Measurements from ENCODE around the gene PDE4D.
"Not testable (repeated sequence)": the region's sequence is repeated elsewhere in the genome, so short reads cannot be mapped to it uniquely, and the experiment has no call there.

The PDE4D gene

DNA sequence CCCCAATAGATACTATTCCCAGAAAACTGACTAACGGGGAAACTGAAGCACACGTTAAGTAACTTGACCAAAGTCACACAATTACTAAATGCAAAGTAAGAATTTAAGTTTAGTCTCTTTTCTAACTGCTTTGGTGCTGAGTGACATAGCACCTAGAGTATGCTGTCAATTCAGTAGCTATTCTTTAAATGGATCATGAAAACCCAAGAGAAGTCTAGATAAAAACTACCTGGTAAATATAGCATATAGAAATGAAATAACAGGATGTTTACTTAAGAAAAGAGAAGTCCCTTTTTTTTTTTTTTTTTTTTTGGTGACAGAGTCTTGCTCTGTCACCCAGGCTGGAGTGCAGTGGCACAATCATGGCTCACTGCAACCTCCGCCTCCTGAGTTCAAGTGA lies 129.2 kb downstream of the PDE4D start:
- Histone ChIP-seq H3K4me3 (ENCODE audit: low read depth, low read length) (no peak overlapping the region), H3K4me1 (ENCODE audit: control insufficient read depth, insufficient read depth, low read length) (peaks cover 8% of the 10 kb centered on the region), H3K9ac (ENCODE audit: low read depth, low read length) (no peak overlapping the region), H3K9me3 (ENCODE audit: control insufficient read depth, insufficient read depth, low read length) (no peaks in the 10 kb centered on the region), H3K27me3 (ENCODE audit: control insufficient read depth, insufficient read depth, low read length) (peaks cover 29% of the 10 kb centered on the region), H3K36me3 (ENCODE audit: control insufficient read depth, insufficient read depth, low read length) (no peaks in the 10 kb centered on the region)

- no peak overlapping the region for H3K4me3 ChIP-seq (ENCODE audit: low read depth, low read length)
- no peaks in the 10 kb centered on the region for H3K9me3 ChIP-seq (ENCODE audit: control insufficient read depth, insufficient read depth, low read length)
- peaks cover 24% of the 10 kb centered on the region for H3K27me3 ChIP-seq (ENCODE audit: control insufficient read depth, insufficient read depth, low read length)
- H3K9ac ChIP-seq (ENCODE audit: low read depth, low read length): no peak overlapping the region
- H3K4me1 ChIP-seq (ENCODE audit: control insufficient read depth, insufficient read depth, low read length): peaks cover 5% of the 10 kb centered on the region
- H3K36me3 ChIP-seq (ENCODE audit: control insufficient read depth, insufficient read depth, low read length): no peaks in the 10 kb centered on the region
Observed at GRCh38 chr5:59763541-59763940, 130.0 kb downstream of the PDE4D start.

DNA sequence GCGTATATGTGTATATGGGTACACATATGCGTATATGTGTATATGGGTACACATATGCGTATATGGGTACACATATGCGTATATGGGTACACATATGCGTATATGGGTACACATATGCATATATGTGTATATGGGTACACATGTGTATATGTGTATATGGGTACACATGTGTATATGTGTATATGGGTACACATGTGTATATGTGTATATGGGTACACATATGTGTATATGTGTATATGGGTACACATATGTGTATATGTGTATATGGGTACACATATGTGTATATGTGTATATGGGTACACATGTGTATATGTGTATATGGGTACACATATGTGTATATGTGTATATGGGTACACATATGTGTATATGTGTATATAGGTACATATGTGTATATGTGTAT lies 131.3 kb downstream of the PDE4D start:
- H3K9ac ChIP-seq (ENCODE audit: low read depth, low read length); H3K4me1 ChIP-seq (ENCODE audit: control insufficient read depth, insufficient read depth, low read length); H3K36me3 ChIP-seq (ENCODE audit: control insufficient read depth, insufficient read depth, low read length); H3K9me3 ChIP-seq (ENCODE audit: control insufficient read depth, insufficient read depth, low read length); H3K4me3 ChIP-seq (ENCODE audit: low read depth, low read length): not testable (repeated sequence)
- peaks cover 12% of the 10 kb centered on the region for H3K27me3 ChIP-seq (ENCODE audit: control insufficient read depth, insufficient read depth, low read length)

DNA sequence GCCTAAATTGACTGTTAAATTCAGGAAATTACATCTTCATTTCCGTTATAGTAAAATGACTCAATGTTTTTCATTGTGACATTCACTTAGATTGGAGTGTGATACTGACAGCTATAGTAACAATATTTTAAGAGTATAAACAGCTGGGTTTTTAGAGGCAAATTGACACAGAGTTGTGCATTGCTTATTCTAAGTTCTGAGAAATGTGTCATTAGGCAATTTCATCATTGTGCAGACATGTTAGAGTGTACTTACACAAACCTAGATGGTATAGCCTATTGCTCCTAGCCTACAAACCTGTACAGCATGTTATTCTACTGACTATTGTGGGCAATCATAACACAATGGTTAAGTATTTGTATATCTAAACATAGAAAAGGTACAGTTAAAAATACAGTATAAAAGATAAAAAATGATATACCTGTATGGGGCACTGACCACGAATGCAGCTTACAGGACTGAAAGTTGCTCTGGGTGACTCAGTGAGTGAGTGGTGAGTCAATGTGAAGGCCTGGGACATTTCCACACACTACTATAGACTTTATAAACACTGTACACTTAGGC lies 132.7 kb downstream of the PDE4D start:
- no peaks in the 10 kb centered on the region for H3K36me3 ChIP-seq (ENCODE audit: control insufficient read depth, insufficient read depth, low read length)
- H3K9ac ChIP-seq (ENCODE audit: low read depth, low read length): no peak overlapping the region
- no peak overlapping the region for H3K4me3 ChIP-seq (ENCODE audit: low read depth, low read length)
- H3K4me1 ChIP-seq (ENCODE audit: control insufficient read depth, insufficient read depth, low read length): no peaks in the 10 kb centered on the region
- H3K27me3 ChIP-seq (ENCODE audit: control insufficient read depth, insufficient read depth, low read length): no peaks in the 10 kb centered on the region
- H3K9me3 ChIP-seq (ENCODE audit: control insufficient read depth, insufficient read depth, low read length): no peaks in the 10 kb centered on the region

DNA sequence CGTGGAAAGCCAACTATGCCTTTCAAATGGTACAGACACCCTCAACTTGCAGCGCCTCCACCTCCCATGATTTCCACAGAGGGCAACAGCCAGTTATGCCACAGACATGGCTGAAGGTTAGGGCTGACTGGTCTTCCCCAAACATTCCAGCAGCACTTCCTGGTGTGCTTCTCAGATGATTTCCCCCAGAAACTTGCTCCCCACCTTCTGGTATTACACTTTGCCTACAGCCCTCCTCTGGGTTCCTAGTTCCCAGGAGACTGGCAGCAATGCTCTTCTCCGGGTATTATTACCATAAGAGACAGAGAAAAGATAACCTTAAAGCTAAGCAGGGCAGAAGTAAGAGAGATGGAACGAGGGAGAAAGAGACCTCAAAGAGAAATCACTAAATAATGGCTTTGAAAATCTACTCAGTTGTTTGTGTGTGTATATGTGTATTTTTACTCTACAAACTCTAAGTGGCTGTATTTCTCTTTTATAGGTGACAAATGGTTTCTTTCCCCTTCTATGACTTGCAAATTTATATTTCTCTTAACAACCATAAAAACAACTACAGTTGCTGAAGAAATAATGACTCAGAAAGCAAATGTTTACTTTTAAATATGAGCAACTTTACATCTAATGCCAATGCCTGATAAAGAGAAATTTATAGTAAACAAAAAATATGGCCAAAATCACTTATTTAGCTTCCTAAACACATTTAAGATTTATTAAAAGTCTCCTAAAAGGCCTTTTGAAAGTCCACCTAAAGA lies 133.8 kb downstream of the PDE4D start:
- no peaks in the 10 kb centered on the region for H3K27me3 ChIP-seq (ENCODE audit: control insufficient read depth, insufficient read depth, low read length)
- no peaks in the 10 kb centered on the region for H3K4me1 ChIP-seq (ENCODE audit: control insufficient read depth, insufficient read depth, low read length)
- H3K4me3 ChIP-seq (ENCODE audit: low read depth, low read length): no peak overlapping the region
- no peak overlapping the region for H3K9ac ChIP-seq (ENCODE audit: low read depth, low read length)
- no peaks in the 10 kb centered on the region for H3K36me3 ChIP-seq (ENCODE audit: control insufficient read depth, insufficient read depth, low read length)
- H3K9me3 ChIP-seq (ENCODE audit: control insufficient read depth, insufficient read depth, low read length): no peaks in the 10 kb centered on the region

DNA sequence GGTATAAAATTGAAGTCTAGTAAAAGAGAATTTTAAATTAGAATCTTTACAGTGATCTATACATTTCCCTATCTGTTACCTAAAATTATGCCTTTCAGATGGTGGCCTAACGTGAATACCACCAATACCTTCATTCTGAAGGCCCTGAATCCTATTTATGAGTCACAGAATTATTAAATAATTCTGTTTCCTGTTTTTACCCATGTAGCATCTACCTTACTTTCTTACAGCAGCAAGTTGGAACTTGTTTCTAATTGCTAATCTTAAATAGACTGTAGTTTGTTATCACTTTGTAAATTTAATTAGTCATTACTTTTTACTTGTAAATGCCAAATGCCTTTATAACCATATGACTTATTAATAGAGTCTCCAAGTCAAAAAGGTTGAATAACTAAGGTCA lies 135.0 kb downstream of the PDE4D start:
- Histone ChIP-seq H3K9me3 (ENCODE audit: control insufficient read depth, insufficient read depth, low read length) (no peaks in the 10 kb centered on the region), H3K27me3 (ENCODE audit: control insufficient read depth, insufficient read depth, low read length) (no peaks in the 10 kb centered on the region), H3K36me3 (ENCODE audit: control insufficient read depth, insufficient read depth, low read length) (no peaks in the 10 kb centered on the region), H3K4me3 (ENCODE audit: low read depth, low read length) (no peak overlapping the region), H3K9ac (ENCODE audit: low read depth, low read length) (no peak overlapping the region), H3K4me1 (ENCODE audit: control insufficient read depth, insufficient read depth, low read length) (no peaks in the 10 kb centered on the region)

DNA sequence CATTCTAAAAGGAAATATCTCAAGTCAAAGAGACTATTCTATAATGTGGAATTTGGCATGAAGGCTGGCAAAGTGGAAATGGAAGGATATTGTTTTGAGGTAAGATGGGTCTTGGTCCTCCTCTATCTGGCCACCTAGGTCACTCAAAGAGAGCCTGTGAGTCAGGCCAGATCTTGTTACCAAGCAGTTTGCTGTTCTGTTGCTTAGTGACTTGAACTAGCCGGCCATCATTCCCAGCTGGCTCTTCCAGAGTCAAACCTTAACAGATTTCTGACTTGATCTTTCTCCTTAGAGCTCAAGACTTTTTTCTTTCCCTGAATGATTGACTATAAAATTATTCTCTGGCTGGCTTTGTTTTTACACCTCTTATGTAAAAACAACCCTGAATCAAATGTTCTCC lies 136.1 kb downstream of the PDE4D start:
- H3K27me3 ChIP-seq (ENCODE audit: control insufficient read depth, insufficient read depth, low read length): no peaks in the 10 kb centered on the region
- no peaks in the 10 kb centered on the region for H3K9me3 ChIP-seq (ENCODE audit: control insufficient read depth, insufficient read depth, low read length)
- no peak overlapping the region for H3K9ac ChIP-seq (ENCODE audit: low read depth, low read length)
- H3K4me3 ChIP-seq (ENCODE audit: low read depth, low read length): no peak overlapping the region
- no peaks in the 10 kb centered on the region for H3K36me3 ChIP-seq (ENCODE audit: control insufficient read depth, insufficient read depth, low read length)
- H3K4me1 ChIP-seq (ENCODE audit: control insufficient read depth, insufficient read depth, low read length): no peaks in the 10 kb centered on the region

- no peaks in the 10 kb centered on the region for H3K27me3 ChIP-seq (ENCODE audit: control insufficient read depth, insufficient read depth, low read length)
- no peaks in the 10 kb centered on the region for H3K36me3 ChIP-seq (ENCODE audit: control insufficient read depth, insufficient read depth, low read length)
- no peaks in the 10 kb centered on the region for H3K4me1 ChIP-seq (ENCODE audit: control insufficient read depth, insufficient read depth, low read length)
- H3K4me3 ChIP-seq (ENCODE audit: low read depth, low read length): no peak overlapping the region
- H3K9ac ChIP-seq (ENCODE audit: low read depth, low read length): no peak overlapping the region
- no peaks in the 10 kb centered on the region for H3K9me3 ChIP-seq (ENCODE audit: control insufficient read depth, insufficient read depth, low read length)
Observed at GRCh38 chr5:59756373-59757035, 137.0 kb downstream of the PDE4D start.

GRCh38 chr5:59755476-59755875 lies 138.1 kb downstream of the PDE4D start:
- no peak overlapping the region for H3K4me3 ChIP-seq (ENCODE audit: low read depth, low read length)
- H3K4me1 ChIP-seq (ENCODE audit: control insufficient read depth, insufficient read depth, low read length): no peaks in the 10 kb centered on the region
- H3K36me3 ChIP-seq (ENCODE audit: control insufficient read depth, insufficient read depth, low read length): no peaks in the 10 kb centered on the region
- H3K9ac ChIP-seq (ENCODE audit: low read depth, low read length): no peak overlapping the region
- no peaks in the 10 kb centered on the region for H3K27me3 ChIP-seq (ENCODE audit: control insufficient read depth, insufficient read depth, low read length)
- no peaks in the 10 kb centered on the region for H3K9me3 ChIP-seq (ENCODE audit: control insufficient read depth, insufficient read depth, low read length)

- Histone ChIP-seq H3K4me3 (ENCODE audit: low read depth, low read length) (no peak overlapping the region), H3K9ac (ENCODE audit: low read depth, low read length) (no peak overlapping the region), H3K9me3 (ENCODE audit: control insufficient read depth, insufficient read depth, low read length) (no peaks in the 10 kb centered on the region), H3K4me1 (ENCODE audit: control insufficient read depth, insufficient read depth, low read length) (no peaks in the 10 kb centered on the region), H3K36me3 (ENCODE audit: control insufficient read depth, insufficient read depth, low read length) (no peaks in the 10 kb centered on the region), H3K27me3 (ENCODE audit: control insufficient read depth, insufficient read depth, low read length) (no peaks in the 10 kb centered on the region)
Observed at GRCh38 chr5:59753599-59753998, 139.9 kb downstream of the PDE4D start.

- Histone ChIP-seq H3K4me1 (ENCODE audit: control insufficient read depth, insufficient read depth, low read length) (no peaks in the 10 kb centered on the region), H3K9me3 (ENCODE audit: control insufficient read depth, insufficient read depth, low read length) (no peaks in the 10 kb centered on the region), H3K4me3 (ENCODE audit: low read depth, low read length) (no peak overlapping the region), H3K27me3 (ENCODE audit: control insufficient read depth, insufficient read depth, low read length) (no peaks in the 10 kb centered on the region), H3K9ac (ENCODE audit: low read depth, low read length) (no peak overlapping the region), H3K36me3 (ENCODE audit: control insufficient read depth, insufficient read depth, low read length) (no peaks in the 10 kb centered on the region)
Observed at GRCh38 chr5:59749782-59750520, 143.6 kb downstream of the PDE4D start.
